Fibroblast of lung (primary cell): ENCODE measurements around the gene PDE11A.

Experiments used
- CTCF ChIP-seq, 2 donors: IDR thresholded peaks in 1 of 2; conservative IDR thresholded peaks in 1 of 2; 1 replicate in 1 of 2; 2 replicates in 1 of 2; pipeline ENCODE4 v1.5.1; 2011 to 2012; ENCODE audit warnings: low read length in 2 of 2, control low read depth in 1 of 2, inconsistent platforms in 1 of 2, low read depth in 1 of 2, mild to moderate bottlenecking in 1 of 2
- EZH2 ChIP-seq: IDR thresholded peaks from 2 replicates; pipeline ENCODE4 v1.5.1; 2012; ENCODE audit warnings: low read length, control low read depth, mild to moderate bottlenecking; ENCODE audit errors: missing control alignments

GRCh38 chr2:177767768-177768167 lies 304.8 kb downstream of the PDE11A start:
- TF ChIP-seq CTCF (conservative IDR thresholded peaks at IDR 0.05 in 1 of 2, IDR thresholded peaks at IDR 0.05 in 1 of 2; ENCODE audit: low read depth in 1 of 2, low read length in 2 of 2) = no peak
- TF ChIP-seq EZH2 = no peak
